GM19238 (cell line): ENCODE data around the gene IL10.

Experiments used
- DNase-seq: peaks from one replicate; pipeline ENCODE4 v3.0.0; 2011; ENCODE audit warnings: low spot score; ENCODE audit not compliant: insufficient read length

IL10 gene

GRCh38 chr1:206736878-206737728, 35.2 kb downstream of the IL10 start:
- DNase-seq, result no peak

GRCh38 chr1:206735553-206736031, 36.7 kb downstream of the IL10 start:
- DNase-seq, result no peak

GRCh38 chr1:206734499-206735142, 37.7 kb downstream of the IL10 start:
- peak; percentile 59 for DNase-seq

GRCh38 chr1:206732992-206733391, 39.3 kb downstream of the IL10 start:
- DNase-seq, result no peak

- no peak for DNase-seq
These were observed 39.8 kb downstream of the IL10 start for GRCh38 chr1:206732508-206732907.

GRCh38 chr1:206729507-206729906, 42.8 kb downstream of the IL10 start:
- no peak for DNase-seq

- no peak for DNase-seq
These were observed 43.2 kb downstream of the IL10 start for GRCh38 chr1:206729050-206729449.

- no peak for DNase-seq
These were observed 43.7 kb downstream of the IL10 start for GRCh38 chr1:206728697-206728987.

- DNase-seq, result no peak
These were observed 44.2 kb downstream of the IL10 start for GRCh38 chr1:206727981-206728696.

- peak; percentile 41 for DNase-seq
These were observed 47.0 kb downstream of the IL10 start for GRCh38 chr1:206725109-206725963.

- DNase-seq, result no peak
These were observed 48.4 kb downstream of the IL10 start for GRCh38 chr1:206723805-206724472.

- no peak for DNase-seq
These were observed 48.9 kb downstream of the IL10 start for GRCh38 chr1:206723462-206723804.

GRCh38 chr1:206722751-206723461, 49.4 kb downstream of the IL10 start:
- no peak for DNase-seq

- DNase-seq, result no peak
These were observed 50.8 kb downstream of the IL10 start for GRCh38 chr1:206721454-206721853.

- no peak for DNase-seq
These were observed 53.0 kb downstream of the IL10 start for GRCh38 chr1:206719169-206719839.

- DNase-seq, result no peak
These were observed 54.7 kb downstream of the IL10 start for GRCh38 chr1:206717674-206717989.
